NCI-H1694 treated with DMSO at 0.1 percent for 48 hours (cell line): ENCODE measurements around the gene TNFRSF8.
"Not testable (repeated sequence)": the region's sequence is repeated elsewhere in the genome, so short reads cannot be mapped to it uniquely, and the experiment has no call there.

Experiments used
- DNase-seq: peaks from one replicate; lab custom pipeline; 2025; lab: John Stamatoyannopoulos, UW

TNFRSF8 gene

GRCh38 chr1:12038356-12039163 lies 24.5 kb upstream of the TNFRSF8 start:
- DNase-seq: no peak

- DNase-seq: no peak
These were observed 24.0 kb upstream of the TNFRSF8 start for GRCh38 chr1:12039164-12039525.

- DNase-seq: not testable (repeated sequence)
These were observed 23.2 kb upstream of the TNFRSF8 start for GRCh38 chr1:12039824-12040456.

- no peak for DNase-seq
These were observed 22.5 kb upstream of the TNFRSF8 start for GRCh38 chr1:12040457-12041051.

GRCh38 chr1:12044187-12044877 lies 18.8 kb upstream of the TNFRSF8 start:
- DNase-seq: not testable (repeated sequence)

- DNase-seq: no peak
These were observed 16.4 kb upstream of the TNFRSF8 start for GRCh38 chr1:12046749-12047119.

GRCh38 chr1:12047120-12047876 lies 15.8 kb upstream of the TNFRSF8 start:
- no peak for DNase-seq

GRCh38 chr1:12048372-12048771 lies 14.7 kb upstream of the TNFRSF8 start:
- no peak for DNase-seq

- DNase-seq: no peak
These were observed 13.5 kb upstream of the TNFRSF8 start for GRCh38 chr1:12049616-12050015.

GRCh38 chr1:12051361-12051760 lies 11.7 kb upstream of the TNFRSF8 start:
- DNase-seq: no peak

GRCh38 chr1:12052008-12052573 lies 11.0 kb upstream of the TNFRSF8 start:
- DNase-seq: no peak

- no peak for DNase-seq
These were observed 10.0 kb upstream of the TNFRSF8 start for GRCh38 chr1:12052997-12053686.

GRCh38 chr1:12053752-12054548 lies 9.2 kb upstream of the TNFRSF8 start:
- no peak for DNase-seq

- no peak for DNase-seq
These were observed 7.8 kb upstream of the TNFRSF8 start for GRCh38 chr1:12055259-12055658.

- no peak for DNase-seq
These were observed 6.7 kb upstream of the TNFRSF8 start for GRCh38 chr1:12056331-12056841.

GRCh38 chr1:12057382-12057781 lies 5.7 kb upstream of the TNFRSF8 start:
- no peak for DNase-seq

GRCh38 chr1:12057940-12058687 lies 5.0 kb upstream of the TNFRSF8 start:
- DNase-seq: no peak

- DNase-seq: no peak
These were observed 3.9 kb upstream of the TNFRSF8 start for GRCh38 chr1:12059226-12059625.
